HepG2 (cell line): ENCODE data around the gene MICAL1. TPM values are rescaled to one million over a fixed set of nuclear protein-coding genes. Genes with fewer than 3 reads are reported as not detected.
A peak's percentile ranks its signal among the peaks of the same experiment; 100 is the strongest.

Source experiments
- ATAC-seq: fragments of 200-7000 bp; cut with Tn5 transposase; 3 replicates; pipeline ENCODE4 v1.9.1; 2020; ENCODE audit warnings: mild to moderate bottlenecking, moderate library complexity
- BruUV-seq: library from RNA; stranded (reverse); fragments of 400-500 nt; replicated peaks from 2 replicates; lab custom pipeline; 2021; lab: Mats Ljungman, UMichigan
- CTCF ChIA-PET: fragments of 300-600 bp; formaldehyde crosslinking; extraction: SDS; loops from one replicate; lab custom pipeline; 2021; ENCODE audit warnings: low total read pairs, inconsistent platforms, low intra/inter-chr PET ratio; lab: Yijun Ruan, JAX
- POLR2A ChIA-PET: fragments of 350-600 bp; sonication (Branson Sonifier 250); formaldehyde crosslinking; loops from one replicate; lab custom pipeline; 2020; ENCODE audit warnings: antibody characterized with exemption, inconsistent platforms; lab: Yijun Ruan, JAX
- DNase-seq: peaks from one replicate; pipeline ENCODE4 v3.0.0-alpha.2; 2015; ENCODE audit warnings: low spot score
- FAIRE-seq: peaks from 3 replicates; lab custom pipeline; 2011; peaks lifted over from hg19 to GRCh38; lab: Jason Lieb, UNC
- H2AFZ ChIP-seq: one replicate; pipeline ENCODE4 v1.6.1; 2011; ENCODE audit warnings: low read length, inconsistent platforms
- H3K27ac ChIP-seq: fragments of 300-600 bp; 3 replicates; pipeline ENCODE4 v1.8.0; 2011; ENCODE audit warnings: mixed run types, mild to moderate bottlenecking, mixed read lengths, low read length, inconsistent platforms; ENCODE audit not compliant: insufficient read depth; ENCODE audit errors: extremely low read length
- H3K27me3 ChIP-seq, 2 experiments: fragments of 200-600 bp in 1 of 2; 2 replicates in 1 of 2; 3 replicates in 1 of 2; pipeline versions ENCODE4 v1.6.0 to v1.8.0; 2011; ENCODE audit warnings: low read length in 2 of 2, mild to moderate bottlenecking in 2 of 2, moderate library complexity in 2 of 2, inconsistent platforms in 1 of 2; ENCODE audit not compliant: insufficient read depth in 2 of 2, control insufficient read depth in 1 of 2
- H3K36me3 ChIP-seq, 2 experiments: fragments of 200-600 bp in 1 of 2; replicated peaks in 1 of 2; 2 replicates in 1 of 2; 3 replicates in 1 of 2; pipeline versions ENCODE4 v1.5.1 to v1.8.0; 2011; ENCODE audit warnings: low read length in 2 of 2, inconsistent platforms in 1 of 2; ENCODE audit not compliant: insufficient read depth in 2 of 2, control insufficient read depth in 1 of 2
- H3K4me1 ChIP-seq: 2 replicates; pipeline ENCODE4 v1.5.1; 2012; ENCODE audit warnings: low read length, inconsistent platforms; ENCODE audit not compliant: insufficient read depth
- H3K4me2 ChIP-seq: 2 replicates; pipeline ENCODE4 v1.6.0; 2011; ENCODE audit warnings: low read depth, low read length, inconsistent platforms
- H3K4me3 ChIP-seq, 3 experiments: fragments of 200-600 bp in 1 of 3; sonication (generic), shearing (Covaris generic) in 1 of 3; replicated peaks in 1 of 3; 2 replicates each; pipeline ENCODE4 v1.5.1; 2011 to 2016; ENCODE audit warnings: low read length in 3 of 3, inconsistent platforms in 2 of 3, low read depth in 2 of 3, mild to moderate bottlenecking in 2 of 3, control low read depth in 1 of 3, mixed read lengths in 1 of 3; ENCODE audit not compliant: insufficient read depth in 1 of 3
- H3K79me2 ChIP-seq: one replicate; pipeline ENCODE4 v1.6.1; 2011; ENCODE audit warnings: low read length, inconsistent platforms; ENCODE audit not compliant: insufficient read depth
- H3K9ac ChIP-seq: 2 replicates; pipeline ENCODE4 v1.6.0; 2011; ENCODE audit warnings: mild to moderate bottlenecking, low read depth, low read length, inconsistent platforms; ENCODE audit not compliant: insufficient read depth
- H3K9me3 ChIP-seq: 2 replicates; pipeline ENCODE4 v1.5.1; 2012; ENCODE audit warnings: mild to moderate bottlenecking, low read length
- H4K20me1 ChIP-seq: 2 replicates; pipeline ENCODE4 v1.6.0; 2011; ENCODE audit warnings: inconsistent platforms, mild to moderate bottlenecking, low read length, moderate library complexity; ENCODE audit not compliant: insufficient read depth
- ISL2 ChIP-seq: sonication (generic); formaldehyde crosslinking; IDR thresholded peaks from 2 replicates; pipeline ENCODE4 v1.5.0; 2020; ENCODE audit warnings: missing genetic modification reagents
- KDM2A ChIP-seq: sonication (generic); formaldehyde crosslinking; IDR thresholded peaks from 2 replicates; pipeline ENCODE4 v1.4.0; 2020; ENCODE audit warnings: low read depth, missing genetic modification reagents, borderline replicate concordance
- TCF7 ChIP-seq: sonication (generic); IDR thresholded peaks from 2 replicates; pipeline ENCODE4 v1.6.1; 2016; ENCODE audit warnings: antibody characterized with exemption, low read depth
- WGBS: methylation state at CpG from one replicate; pipeline ENCODE4 v1.1.6; 2017; ENCODE audit warnings: low lambda C conversion rate; 5-methylcytosine and 5-hydroxymethylcytosine counted together
- in situ Hi-C: cut with HindIII; loops from 2 replicates; pipeline ENCODE4 v1.10.0; 2017; ENCODE audit warnings: low pct_unique_long_range_greater_than_20kb; ENCODE audit not compliant: extremely low pct_ligation_motif_present
- intact Hi-C: fragments of 100-400 bp; cut with micrococcal nuclease; formaldehyde crosslinking; loops from one replicate; pipeline ENCODE4 v1.10.0; 2022; ENCODE audit not compliant: unreplicated experiment
- polyA plus RNA-seq, 8 experiments: library from polyadenylated mRNA; depleted of rRNA in 3 of 8; stranded (reverse) in 7 of 8; unstranded in 1 of 8; fragments of >200 nt; fragmentation: Illumina TruSeq in 4 of 8; extraction: Trizol in 4 of 8; gene quantifications; 2 replicates each; pipeline versions ENCODE4 v1.2.1 to v1.2.3, GENCODE V29; 2011 to 2016; ENCODE audit warnings: low read depth in 4 of 8, missing spikeins in 1 of 8, mixed read lengths in 1 of 8; ENCODE audit not compliant: insufficient read depth in 1 of 8
- total RNA-seq, 5 experiments: library from RNA; depleted of rRNA; stranded (reverse); fragments of >200 nt; fragmentation: Illumina TruSeq; extraction: Trizol; gene quantifications; 2 replicates each; pipeline ENCODE4 v1.2.3, GENCODE V29; 2016; ENCODE audit warnings: low read depth in 1 of 5
- TF ChIP-seq, protein P1 (sequence below): sonication (generic); formaldehyde crosslinking; IDR thresholded peaks from 2 replicates; pipeline ENCODE4 v1.4.0; 2020; ENCODE audit warnings: missing genetic modification reagents
- TF ChIP-seq, protein P2 (sequence below): sonication (generic); formaldehyde crosslinking; IDR thresholded peaks from 2 replicates; pipeline ENCODE4 v1.5.0; 2020; ENCODE audit warnings: mild to moderate bottlenecking, missing genetic modification reagents, borderline replicate concordance
- TF ChIP-seq, protein P3 (sequence below): IDR thresholded peaks from 2 replicates; pipeline ENCODE4 v1.6.1; 2012; ENCODE audit warnings: inconsistent platforms
- TF ChIP-seq, protein P4 (sequence below): sonication (generic); formaldehyde crosslinking; IDR thresholded peaks from 2 replicates; pipeline ENCODE4 v1.8.0; 2023; ENCODE audit warnings: mild to moderate bottlenecking, missing genetic modification reagents
- TF ChIP-seq, protein P5 (sequence below): sonication (generic); formaldehyde crosslinking; IDR thresholded peaks from 2 replicates; pipeline ENCODE4 v1.4.0; 2020; ENCODE audit warnings: missing genetic modification reagents, borderline replicate concordance
- TF ChIP-seq, protein P6 (sequence below): sonication (generic); formaldehyde crosslinking; IDR thresholded peaks from 2 replicates; pipeline ENCODE4 v1.4.0; 2020; ENCODE audit warnings: missing genetic modification reagents

MICAL1 gene
- total and polyA plus RNA-seq, 2 of the 13 experiments (the other 11 are each of a cell fraction or from before 2014, with no cell fraction given), result 6.9 to 39.0 TPM

DNA sequence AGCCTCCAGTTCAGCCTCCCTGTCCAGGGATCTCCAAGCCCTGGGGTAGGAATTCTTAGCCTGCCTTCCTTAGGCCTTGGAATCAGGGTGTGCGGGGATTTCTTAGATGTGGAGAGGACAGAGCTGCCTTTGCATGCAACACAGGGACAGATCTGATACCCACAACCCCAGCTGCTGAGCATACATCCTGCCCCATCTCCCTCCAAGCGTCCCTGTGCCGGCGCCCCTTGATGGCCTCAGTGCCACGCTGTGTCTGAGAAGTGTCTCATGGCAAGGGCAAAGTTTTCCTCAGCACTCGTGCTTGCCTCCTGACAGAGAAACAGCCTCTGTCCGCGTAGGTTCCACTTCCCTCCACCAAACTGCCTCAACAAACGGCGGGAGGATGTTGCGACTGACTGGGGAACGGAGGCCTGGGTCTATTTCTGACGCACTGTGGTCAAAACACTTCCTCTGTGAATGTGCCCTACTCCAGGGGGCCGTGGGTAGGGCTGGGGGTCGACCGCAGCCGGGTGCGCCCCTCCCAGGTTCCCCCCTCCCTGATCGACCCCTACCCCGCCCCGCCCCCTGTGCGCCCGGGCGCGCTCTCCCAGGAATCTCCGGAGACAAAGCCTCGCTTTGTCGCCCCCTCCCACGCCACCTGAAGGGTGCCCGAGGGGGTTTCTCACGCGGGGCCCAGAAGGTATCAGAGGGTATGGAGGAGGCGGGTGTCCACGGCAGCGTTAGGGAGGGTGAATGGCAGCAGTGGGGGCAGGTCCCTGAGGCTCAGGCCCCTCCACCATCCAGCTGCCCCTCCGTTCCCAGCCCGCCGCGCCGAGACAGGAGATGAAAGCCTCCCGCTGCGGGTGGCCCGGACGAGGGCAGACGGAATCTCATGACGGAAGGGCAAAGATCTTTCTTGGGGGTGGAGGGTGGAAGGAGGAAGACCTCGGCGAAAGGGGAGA is 806 bp downstream of the MICAL1 start:
- Histone ChIP-seq H3K9me3 (no peaks in the 10 kb centered on the region), H3K4me3 (peak overlapping the region; percentile 64 to 92 (median 90); a peak in 5 of 6 replicates), H3K27ac (no peak overlapping the region), H3K27me3 (no peaks in the 10 kb centered on the region), H4K20me1 (no peaks in the 10 kb centered on the region), H3K4me1 (peaks cover 20% of the 10 kb centered on the region), H2AFZ (no peak overlapping the region), H3K4me2 (peak overlapping the region; percentile 78), H3K79me2 (no peaks in the 10 kb centered on the region), H3K36me3 (no peaks in the 10 kb centered on the region; a peak in 1 of 5 replicates), H3K9ac (peak overlapping the region; percentile 64)
- ATAC-seq (peak; percentile 40), DNase-seq (no peak), FAIRE-seq (no peak)
- CTCF ChIA-PET, result no interaction called here
- no TSS peak for BruUV-seq
- 22% methylated on average over 18 of the region's 48 CpGs for WGBS
- intact Hi-C loops, result loop anchor here (1.0 to 5.0 kb wide), 2 partner anchors 13 to 267 kb away; no protein-coding TSS in a partner anchor
- in situ Hi-C loops, result no loop called here
- POLR2A ChIA-PET, result interaction anchor here (5.4 kb wide), 1 partner anchor 13 kb away, joined by 22 read pairs; the partner anchor contains the start of genes PPIL6 and SMPD2
- TF ChIP-seq, protein P1, sequence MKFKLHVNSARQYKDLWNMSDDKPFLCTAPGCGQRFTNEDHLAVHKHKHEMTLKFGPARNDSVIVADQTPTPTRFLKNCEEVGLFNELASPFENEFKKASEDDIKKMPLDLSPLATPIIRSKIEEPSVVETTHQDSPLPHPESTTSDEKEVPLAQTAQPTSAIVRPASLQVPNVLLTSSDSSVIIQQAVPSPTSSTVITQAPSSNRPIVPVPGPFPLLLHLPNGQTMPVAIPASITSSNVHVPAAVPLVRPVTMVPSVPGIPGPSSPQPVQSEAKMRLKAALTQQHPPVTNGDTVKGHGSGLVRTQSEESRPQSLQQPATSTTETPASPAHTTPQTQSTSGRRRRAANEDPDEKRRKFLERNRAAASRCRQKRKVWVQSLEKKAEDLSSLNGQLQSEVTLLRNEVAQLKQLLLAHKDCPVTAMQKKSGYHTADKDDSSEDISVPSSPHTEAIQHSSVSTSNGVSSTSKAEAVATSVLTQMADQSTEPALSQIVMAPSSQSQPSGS, result no peak
- 0 out of 2 replicates have a peak, but pooled peaks have one; percentile 18 for TF ChIP-seq KDM2A (CRISPR knock-in tag)
- TF ChIP-seq, protein P2, sequence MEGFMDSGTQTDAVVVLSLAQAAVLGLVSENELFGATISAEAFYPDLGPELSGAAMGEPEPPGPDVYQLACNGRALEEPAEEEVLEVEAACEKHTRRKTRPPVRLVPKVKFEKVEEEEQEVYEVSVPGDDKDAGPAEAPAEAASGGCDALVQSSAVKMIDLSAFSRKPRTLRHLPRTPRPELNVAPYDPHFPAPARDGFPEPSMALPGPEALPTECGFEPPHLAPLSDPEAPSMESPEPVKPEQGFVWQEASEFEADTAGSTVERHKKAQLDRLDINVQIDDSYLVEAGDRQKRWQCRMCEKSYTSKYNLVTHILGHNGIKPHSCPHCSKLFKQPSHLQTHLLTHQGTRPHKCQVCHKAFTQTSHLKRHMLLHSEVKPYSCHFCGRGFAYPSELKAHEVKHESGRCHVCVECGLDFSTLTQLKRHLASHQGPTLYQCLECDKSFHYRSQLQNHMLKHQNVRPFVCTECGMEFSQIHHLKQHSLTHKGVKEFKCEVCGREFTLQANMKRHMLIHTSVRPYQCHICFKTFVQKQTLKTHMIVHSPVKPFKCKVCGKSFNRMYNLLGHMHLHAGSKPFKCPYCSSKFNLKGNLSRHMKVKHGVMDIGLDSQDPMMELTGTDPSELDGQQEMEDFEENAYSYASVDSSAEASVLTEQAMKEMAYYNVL (CRISPR knock-in tag), result peak; percentile 46; the same call in 1 of the 2 replicates
- TF ChIP-seq, protein P3, sequence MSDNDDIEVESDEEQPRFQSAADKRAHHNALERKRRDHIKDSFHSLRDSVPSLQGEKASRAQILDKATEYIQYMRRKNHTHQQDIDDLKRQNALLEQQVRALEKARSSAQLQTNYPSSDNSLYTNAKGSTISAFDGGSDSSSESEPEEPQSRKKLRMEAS, result peak; percentile 32; the same call in 1 of the 2 replicates
- TF ChIP-seq, protein P4, sequence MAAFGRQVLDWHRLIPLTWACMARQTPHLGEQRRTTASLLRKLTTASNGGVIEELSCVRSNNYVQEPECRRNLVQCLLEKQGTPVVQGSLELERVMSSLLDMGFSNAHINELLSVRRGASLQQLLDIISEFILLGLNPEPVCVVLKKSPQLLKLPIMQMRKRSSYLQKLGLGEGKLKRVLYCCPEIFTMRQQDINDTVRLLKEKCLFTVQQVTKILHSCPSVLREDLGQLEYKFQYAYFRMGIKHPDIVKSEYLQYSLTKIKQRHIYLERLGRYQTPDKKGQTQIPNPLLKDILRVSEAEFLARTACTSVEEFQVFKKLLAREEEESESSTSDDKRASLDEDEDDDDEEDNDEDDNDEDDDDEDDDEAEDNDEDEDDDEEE (CRISPR knock-in tag), result peak; percentile 64; the same call in 1 of the 2 replicates
- TF ChIP-seq, protein P5, sequence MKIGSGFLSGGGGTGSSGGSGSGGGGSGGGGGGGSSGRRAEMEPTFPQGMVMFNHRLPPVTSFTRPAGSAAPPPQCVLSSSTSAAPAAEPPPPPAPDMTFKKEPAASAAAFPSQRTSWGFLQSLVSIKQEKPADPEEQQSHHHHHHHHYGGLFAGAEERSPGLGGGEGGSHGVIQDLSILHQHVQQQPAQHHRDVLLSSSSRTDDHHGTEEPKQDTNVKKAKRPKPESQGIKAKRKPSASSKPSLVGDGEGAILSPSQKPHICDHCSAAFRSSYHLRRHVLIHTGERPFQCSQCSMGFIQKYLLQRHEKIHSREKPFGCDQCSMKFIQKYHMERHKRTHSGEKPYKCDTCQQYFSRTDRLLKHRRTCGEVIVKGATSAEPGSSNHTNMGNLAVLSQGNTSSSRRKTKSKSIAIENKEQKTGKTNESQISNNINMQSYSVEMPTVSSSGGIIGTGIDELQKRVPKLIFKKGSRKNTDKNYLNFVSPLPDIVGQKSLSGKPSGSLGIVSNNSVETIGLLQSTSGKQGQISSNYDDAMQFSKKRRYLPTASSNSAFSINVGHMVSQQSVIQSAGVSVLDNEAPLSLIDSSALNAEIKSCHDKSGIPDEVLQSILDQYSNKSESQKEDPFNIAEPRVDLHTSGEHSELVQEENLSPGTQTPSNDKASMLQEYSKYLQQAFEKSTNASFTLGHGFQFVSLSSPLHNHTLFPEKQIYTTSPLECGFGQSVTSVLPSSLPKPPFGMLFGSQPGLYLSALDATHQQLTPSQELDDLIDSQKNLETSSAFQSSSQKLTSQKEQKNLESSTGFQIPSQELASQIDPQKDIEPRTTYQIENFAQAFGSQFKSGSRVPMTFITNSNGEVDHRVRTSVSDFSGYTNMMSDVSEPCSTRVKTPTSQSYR (CRISPR knock-in tag), result no peak
- 0 out of 2 replicates have a peak, but pooled peaks have one; percentile 51 for TF ChIP-seq TCF7
- TF ChIP-seq, protein P6, sequence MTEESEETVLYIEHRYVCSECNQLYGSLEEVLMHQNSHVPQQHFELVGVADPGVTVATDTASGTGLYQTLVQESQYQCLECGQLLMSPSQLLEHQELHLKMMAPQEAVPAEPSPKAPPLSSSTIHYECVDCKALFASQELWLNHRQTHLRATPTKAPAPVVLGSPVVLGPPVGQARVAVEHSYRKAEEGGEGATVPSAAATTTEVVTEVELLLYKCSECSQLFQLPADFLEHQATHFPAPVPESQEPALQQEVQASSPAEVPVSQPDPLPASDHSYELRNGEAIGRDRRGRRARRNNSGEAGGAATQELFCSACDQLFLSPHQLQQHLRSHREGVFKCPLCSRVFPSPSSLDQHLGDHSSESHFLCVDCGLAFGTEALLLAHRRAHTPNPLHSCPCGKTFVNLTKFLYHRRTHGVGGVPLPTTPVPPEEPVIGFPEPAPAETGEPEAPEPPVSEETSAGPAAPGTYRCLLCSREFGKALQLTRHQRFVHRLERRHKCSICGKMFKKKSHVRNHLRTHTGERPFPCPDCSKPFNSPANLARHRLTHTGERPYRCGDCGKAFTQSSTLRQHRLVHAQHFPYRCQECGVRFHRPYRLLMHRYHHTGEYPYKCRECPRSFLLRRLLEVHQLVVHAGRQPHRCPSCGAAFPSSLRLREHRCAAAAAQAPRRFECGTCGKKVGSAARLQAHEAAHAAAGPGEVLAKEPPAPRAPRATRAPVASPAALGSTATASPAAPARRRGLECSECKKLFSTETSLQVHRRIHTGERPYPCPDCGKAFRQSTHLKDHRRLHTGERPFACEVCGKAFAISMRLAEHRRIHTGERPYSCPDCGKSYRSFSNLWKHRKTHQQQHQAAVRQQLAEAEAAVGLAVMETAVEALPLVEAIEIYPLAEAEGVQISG (CRISPR knock-in tag), result 0 out of 2 replicates have a peak, but pooled peaks have one; percentile 16
- 0 out of 2 replicates have a peak, but pooled peaks have one; percentile 26 for TF ChIP-seq ISL2 (CRISPR knock-in tag)
